H1 (cell line): ENCODE results near the gene ILF2. TPM values are rescaled to one million over a fixed set of nuclear protein-coding genes. Genes with fewer than 3 reads are reported as not detected.

Experiments used
- CTCF ChIA-PET: fragments of 300-600 bp; sonication (Branson Sonifier 250); formaldehyde crosslinking; loops from one replicate; lab custom pipeline; 2021; ENCODE audit not compliant: partially characterized antibody; lab: Charles Lee
- POLR2A ChIA-PET: fragments of 300-600 bp; sonication (Branson Sonifier 250); formaldehyde crosslinking; loops from one replicate; lab custom pipeline; 2021; ENCODE audit warnings: inconsistent platforms; ENCODE audit not compliant: partially characterized antibody; lab: Charles Lee
- DNase-seq, 2 experiments: peaks; one replicate each; pipeline versions ENCODE4 v3.0.0 to v3.0.0-alpha.2; 2010 to 2022; ENCODE audit warnings: low spot score in 2 of 2, low read depth in 1 of 2, mixed read lengths in 1 of 2
- FAIRE-seq: peaks from 2 replicates; lab custom pipeline; 2011; peaks lifted over from hg19 to GRCh38; lab: Jason Lieb, UNC
- H2AFZ ChIP-seq: 2 replicates; pipeline ENCODE4 v1.8.1; 2012; ENCODE audit warnings: low read length, inconsistent platforms
- H2AK5ac ChIP-seq: 2 replicates; pipeline ENCODE4 v1.6.1; 2013; ENCODE audit warnings: low read depth, low read length
- H2BK120ac ChIP-seq: replicated peaks from 2 replicates; pipeline ENCODE3; 2013; ENCODE audit warnings: low read depth, low read length, inconsistent platforms
- H2BK12ac ChIP-seq: 2 replicates; pipeline ENCODE4 v1.6.1; 2013; ENCODE audit warnings: low read depth, low read length
- H2BK15ac ChIP-seq: 2 replicates; pipeline ENCODE4 v1.6.1; 2013; ENCODE audit warnings: low read length
- H2BK20ac ChIP-seq: 2 replicates; pipeline ENCODE4 v1.6.1; 2013; ENCODE audit warnings: low read length
- H2BK5ac ChIP-seq: 2 replicates; pipeline ENCODE4 v1.6.1; 2013; ENCODE audit warnings: low read depth, low read length
- H3K14ac ChIP-seq: 2 replicates; pipeline ENCODE4 v1.6.1; 2013; ENCODE audit warnings: inconsistent platforms; ENCODE audit not compliant: insufficient read length
- H3K18ac ChIP-seq: 2 replicates; pipeline ENCODE4 v1.6.1; 2013; ENCODE audit warnings: low read length; ENCODE audit errors: extremely low read depth
- H3K23ac ChIP-seq: 2 replicates; pipeline ENCODE4 v1.6.1; 2013; ENCODE audit warnings: inconsistent platforms; ENCODE audit not compliant: insufficient read length
- H3K23me2 ChIP-seq: 2 replicates; pipeline ENCODE4 v1.6.1; 2013; ENCODE audit warnings: low read depth, low read length
- H3K27ac ChIP-seq: 2 replicates; pipeline ENCODE4 v1.6.1; 2011; ENCODE audit warnings: low read depth, low read length, inconsistent platforms
- H3K27me3 ChIP-seq, 4 experiments: replicated peaks in 1 of 4; 1 replicate in 1 of 4; 2 replicates in 3 of 4; pipeline versions ENCODE4 v1.6.1 to v1.8.1; 2011 to 2013; ENCODE audit warnings: low read length in 3 of 4, mild to moderate bottlenecking in 3 of 4, inconsistent platforms in 2 of 4, mixed read lengths in 2 of 4, moderate library complexity in 1 of 4; ENCODE audit not compliant: control insufficient read depth in 3 of 4, insufficient read depth in 3 of 4; ENCODE audit errors: extremely low read depth in 1 of 4
- H3K36me3 ChIP-seq, 4 experiments: 2 replicates each; pipeline versions ENCODE4 v1.6.1 to v1.8.1; 2011 to 2013; ENCODE audit warnings: mild to moderate bottlenecking in 4 of 4, low read length in 3 of 4, moderate library complexity in 2 of 4, control low read depth in 1 of 4, inconsistent platforms in 1 of 4; ENCODE audit not compliant: insufficient read depth in 4 of 4, control insufficient read depth in 2 of 4
- H3K4ac ChIP-seq: replicated peaks from 2 replicates; pipeline ENCODE3; 2013; ENCODE audit warnings: low read length, low read depth, mixed read lengths, inconsistent platforms; ENCODE audit not compliant: insufficient read length
- H3K4me1 ChIP-seq, 4 experiments: replicated peaks in 1 of 4; 1 replicate in 1 of 4; 2 replicates in 3 of 4; pipeline versions ENCODE4 v1.6.1 to v1.8.1; 2011 to 2013; ENCODE audit warnings: low read length in 3 of 4, inconsistent platforms in 2 of 4, mixed read lengths in 1 of 4; ENCODE audit not compliant: insufficient read depth in 4 of 4, control insufficient read depth in 3 of 4
- H3K4me2 ChIP-seq, 2 experiments: 2 replicates each; pipeline versions ENCODE4 v1.6.1 to v1.8.1; 2011 to 2013; ENCODE audit warnings: low read depth in 2 of 2, low read length in 2 of 2, control low read depth in 1 of 2, inconsistent platforms in 1 of 2, mild to moderate bottlenecking in 1 of 2; ENCODE audit not compliant: insufficient read depth in 1 of 2
- H3K4me3 ChIP-seq, 4 experiments: fragments of 200-600, 300-600 bp in 1 of 4; sonication (generic), shearing (Covaris generic), sonication (Bioruptor Twin) in 1 of 4; 2 replicates each; pipeline versions ENCODE4 v1.5.1 to v1.8.1; 2011 to 2016; ENCODE audit warnings: low read length in 4 of 4, low read depth in 3 of 4, control low read depth in 2 of 4, inconsistent platforms in 2 of 4, mild to moderate bottlenecking in 2 of 4, mixed read lengths in 1 of 4, moderate library complexity in 1 of 4; ENCODE audit not compliant: insufficient read depth in 2 of 4; ENCODE audit errors: extremely low read depth in 1 of 4
- H3K56ac ChIP-seq: replicated peaks from 2 replicates; pipeline ENCODE3; 2013; ENCODE audit warnings: low read depth, mild to moderate bottlenecking, mixed read lengths, low read length, inconsistent platforms; ENCODE audit not compliant: insufficient read length
- H3K79me1 ChIP-seq: 2 replicates; pipeline ENCODE4 v1.6.1; 2013; ENCODE audit warnings: low read depth, low read length, control low read depth
- H3K79me2 ChIP-seq, 2 experiments: 2 replicates each; pipeline versions ENCODE4 v1.6.1 to v1.8.1; 2012 to 2013; ENCODE audit warnings: low read length in 2 of 2, mild to moderate bottlenecking in 2 of 2, inconsistent platforms in 1 of 2; ENCODE audit not compliant: insufficient read depth in 2 of 2, control insufficient read depth in 1 of 2
- H3K9ac ChIP-seq, 4 experiments: replicated peaks in 1 of 4; 1 replicate in 1 of 4; 2 replicates in 3 of 4; pipeline versions ENCODE4 v1.6.1 to v1.8.1; 2011 to 2013; ENCODE audit warnings: low read depth in 3 of 4, low read length in 3 of 4, control low read depth in 2 of 4, mild to moderate bottlenecking in 2 of 4, moderate library complexity in 2 of 4, inconsistent platforms in 1 of 4; ENCODE audit errors: extremely low read depth in 1 of 4
- H3K9me3 ChIP-seq, 2 experiments: 2 replicates each; pipeline versions ENCODE4 v1.6.1 to v1.8.1; 2012 to 2013; ENCODE audit warnings: mild to moderate bottlenecking in 2 of 2, moderate library complexity in 2 of 2, control low read depth in 1 of 2, inconsistent platforms in 1 of 2, low read depth in 1 of 2, low read length in 1 of 2, mixed read lengths in 1 of 2; ENCODE audit not compliant: insufficient read depth in 2 of 2
- H4K20me1 ChIP-seq, 2 experiments: replicated peaks in 1 of 2; 2 replicates each; pipeline versions ENCODE3 to v1.8.1; 2011 to 2013; ENCODE audit warnings: inconsistent platforms in 2 of 2, low read length in 2 of 2, mild to moderate bottlenecking in 1 of 2; ENCODE audit not compliant: insufficient read depth in 2 of 2, control insufficient read depth in 1 of 2
- H4K5ac ChIP-seq: 2 replicates; pipeline ENCODE4 v1.6.1; 2013; ENCODE audit warnings: low read length, low read depth, mixed read lengths, inconsistent platforms; ENCODE audit not compliant: insufficient read length
- H4K8ac ChIP-seq: 2 replicates; pipeline ENCODE4 v1.8.0; 2013; ENCODE audit warnings: mild to moderate bottlenecking, moderate library complexity, low read length, inconsistent platforms; ENCODE audit not compliant: insufficient read depth; ENCODE audit errors: extremely low read depth
- H4K91ac ChIP-seq: replicated peaks from 2 replicates; pipeline ENCODE3; 2013; ENCODE audit warnings: low read length, mixed read lengths, inconsistent platforms; ENCODE audit not compliant: insufficient read length
- CBX8 ChIP-seq: fragments of 300-800, 300-1000 bp; sonication (generic); IDR thresholded peaks from 2 replicates; pipeline ENCODE4 v1.7.1; 2016; ENCODE audit warnings: low read depth, low read length, borderline replicate concordance
- CHD2 ChIP-seq: IDR thresholded peaks from 2 replicates; pipeline ENCODE4 v1.6.1; 2012; ENCODE audit warnings: low read length, improper control_type of control experiment
- CTBP2 ChIP-seq: IDR thresholded peaks from 2 replicates; pipeline ENCODE4 v1.7.0; 2011; ENCODE audit warnings: borderline replicate concordance, mild to moderate bottlenecking, moderate library complexity, mixed read lengths, low read length; ENCODE audit not compliant: insufficient read depth, insufficient read length
- POLR2A ChIP-seq, 2 experiments: IDR thresholded peaks; 1 replicate in 1 of 2; 2 replicates in 1 of 2; pipeline ENCODE4 v1.6.1; 2011; ENCODE audit warnings: low read depth in 2 of 2, low read length in 2 of 2, mild to moderate bottlenecking in 2 of 2; ENCODE audit errors: control extremely low read depth in 1 of 2
- POLR2AphosphoS5 ChIP-seq: IDR thresholded peaks from 2 replicates; pipeline ENCODE4 v1.6.1; 2011; ENCODE audit warnings: low read depth, low read length
- SAP30 ChIP-seq: fragments of 300-600 bp; sonication (generic); IDR thresholded peaks from 2 replicates; pipeline ENCODE4 v1.7.1; 2012; ENCODE audit warnings: low read length, moderate library complexity, mild to moderate bottlenecking, inconsistent platforms; ENCODE audit not compliant: insufficient read depth, insufficient replicate concordance
- SIX5 ChIP-seq: IDR thresholded peaks from 2 replicates; pipeline ENCODE4 v1.6.1; 2011; ENCODE audit warnings: mild to moderate bottlenecking, low read depth, low read length
- SRF ChIP-seq: IDR thresholded peaks from 2 replicates; pipeline ENCODE4 v1.6.1; 2011; ENCODE audit warnings: mild to moderate bottlenecking, low read depth, low read length, moderate library complexity
- TAF1 ChIP-seq: IDR thresholded peaks from 2 replicates; pipeline ENCODE4 v1.6.1; 2011; ENCODE audit warnings: mild to moderate bottlenecking, low read depth, low read length
- WGBS, 2 experiments: shearing (Covaris generic) in 1 of 2; methylation state at CpG; one replicate each; pipeline versions ENCODE4 v1.1.6 to v1.1.7; 2013 to 2015; ENCODE audit warnings: low lambda C conversion rate in 2 of 2, mixed read lengths in 2 of 2, inconsistent platforms in 1 of 2, low coverage in 1 of 2, missing lambda C conversion rate in 1 of 2; ENCODE audit not compliant: insufficient replicate concordance in 2 of 2, insufficient coverage in 1 of 2, insufficient read length in 1 of 2; ENCODE audit errors: extremely low coverage in 1 of 2, missing lambda C conversion rate in 1 of 2; 5-methylcytosine and 5-hydroxymethylcytosine counted together
- polyA plus RNA-seq, 7 experiments: library from polyadenylated mRNA; depleted of rRNA in 3 of 7; stranded (reverse) in 5 of 7; unstranded in 2 of 7; fragments of >200 nt in 5 of 7; fragments of 200-250 nt in 2 of 7; gene quantifications; 1 replicate in 5 of 7; 2 replicates in 1 of 7; 4 replicates in 1 of 7; pipeline versions ENCODE4 v1.2.1 to v1.2.3, GENCODE V29; 2011 to 2013; ENCODE audit warnings: missing spikeins in 2 of 7, mixed read lengths in 2 of 7
- total RNA-seq: library from RNA; stranded (reverse); fragmentation: NEBNext Ultra II Directional; extraction: Animal tissue kit (Norgen Biotek cat#: 25700); gene quantifications from 2 replicates; pipeline ENCODE4 v1.2.1, GENCODE V29; 2021

Gene ILF2
- total and polyA plus RNA-seq, 2 of the 8 experiments (the other 6 are each of a cell fraction or from before 2014, with no cell fraction given), result 389 to 474 TPM

DNA sequence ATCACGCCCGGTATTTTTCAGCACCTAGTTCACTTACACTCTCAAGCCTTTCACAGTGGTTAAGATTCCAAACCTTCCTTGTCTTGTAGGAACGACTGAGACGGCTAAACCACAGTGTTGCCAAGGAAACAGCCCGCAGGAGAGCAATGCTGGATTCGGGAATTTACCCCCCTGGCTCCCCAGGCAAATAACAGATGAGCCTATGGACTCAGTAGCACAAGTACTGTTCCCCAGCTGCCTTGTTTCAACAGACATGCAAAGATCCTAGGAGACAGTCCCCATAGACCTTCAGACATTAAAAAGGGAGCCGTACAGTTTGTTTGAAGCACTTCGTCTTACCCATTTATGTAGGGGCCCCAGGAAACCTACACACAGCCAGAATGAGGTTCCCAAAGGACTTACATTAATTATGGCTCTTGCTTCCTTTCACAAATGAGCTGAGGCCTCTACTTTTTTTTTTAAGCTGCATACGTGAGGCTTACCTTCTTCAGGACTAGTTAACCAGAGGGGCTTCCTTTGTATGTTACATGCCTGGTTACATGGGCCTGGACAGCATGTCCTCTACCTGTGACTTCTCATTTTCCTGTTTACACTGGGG is 9.6 kb downstream of the ILF2 start:
- 0 out of 2 replicates have a peak overlapping the region, but pooled peaks have one; percentile 18 for H3K27ac ChIP-seq

More for the DNA sequence above, 9.6 kb downstream of the ILF2 start:
- Histone ChIP-seq H3K9ac (no peak overlapping the region; a peak in 1 of 7 replicates), H3K36me3 (peaks cover 42 to 58% (median 53%) of the 10 kb centered on the region in 4 experiments), H3K4me2 (no peak overlapping the region), H4K8ac (no peak overlapping the region), H3K23ac (no peak overlapping the region), H4K20me1 (peaks cover 0 to 8% of the 10 kb centered on the region in 2 experiments), H2BK12ac (no peak overlapping the region), H2AK5ac (no peak overlapping the region), H3K79me1 (peaks cover 5% of the 10 kb centered on the region; the same call in 1 of the 2 replicates), H3K18ac (no peak overlapping the region), H4K91ac (no peak overlapping the region), H3K4me3 (no peak overlapping the region), H2BK20ac (no peak overlapping the region), H3K56ac (no peak overlapping the region), H3K79me2 (peaks cover 0 to 11% of the 10 kb centered on the region in 2 experiments; a peak in 2 of 4 replicates), H3K27me3 (no peaks in the 10 kb centered on the region), H2BK5ac (no peak overlapping the region), H3K23me2 (no peaks in the 10 kb centered on the region), H2AFZ (no peak overlapping the region), H4K5ac (no peak overlapping the region), H2BK15ac (no peak overlapping the region), H3K4ac (no peak overlapping the region), H3K14ac (no peak overlapping the region), H3K4me1 (peaks cover 0 to 4% (median 2%) of the 10 kb centered on the region in 4 experiments; a peak in 2 of 7 replicates), H3K9me3 (no peaks in the 10 kb centered on the region), H2BK120ac (no peak overlapping the region)
- TF ChIP-seq POLR2A (IDR thresholded peaks at IDR 0.05; ENCODE audit: control extremely low read depth in 1 of 2, low read depth in 2 of 2, low read length in 2 of 2) (peak; percentile 73 to 84), POLR2AphosphoS5 (peak; percentile 62), CBX8 (no peak), CTBP2 (no peak), SIX5 (no peak), SRF (no peak), TAF1 (no peak), CHD2 (peak; percentile 46; the same call in 1 of the 2 replicates), SAP30 (no peak)
- CTCF ChIA-PET, result interaction anchor here (0.6 to 1.4 kb wide), 4 partner anchors 15 to 308 kb away, joined by 3 read pairs; no protein-coding TSS in a partner anchor
- no peak for DNase-seq
- POLR2A ChIA-PET, result interaction anchor here (0.6 to 19.8 kb wide), 15 partner anchors 9 to 568 kb away, joined by 3 to 343 read pairs (median 4); partner anchors contain the start of genes CHTOP, CREB3L4, ILF2 and NPR1
- 80% methylated on average over 9 of the region's 9 CpGs; no CpG with 5 or more reads in 1 of the 2 experiments for WGBS, 2 experiments
- FAIRE-seq, result no peak
